ENCODE results near the gene LCE6A. TPM values are rescaled to one million over a fixed set of nuclear protein-coding genes. Genes with fewer than 3 reads are reported as not detected.

LCE6A gene
- total RNA-seq, 1 experiment from 2014 or later: not detected

- Histone ChIP-seq H3K27me3 (ENCODE audit: low read length) (no peaks in the 10 kb centered on the region), H3K9me2 (replicated peaks; ENCODE audit: insufficient read depth, low read length) (no peaks in the 10 kb centered on the region), H3K36me3 (ENCODE audit: insufficient read depth, low read length) (no peaks in the 10 kb centered on the region), H3K27ac (ENCODE audit: low read length) (no peak overlapping the region), H3K9ac (ENCODE audit: low read length) (no peak overlapping the region), H3K9me3 (ENCODE audit: low read length) (no peaks in the 10 kb centered on the region), H3K79me2 (ENCODE audit: low read length) (no peaks in the 10 kb centered on the region), H4K20me1 (ENCODE audit: insufficient read depth, low read depth, low read length) (no peaks in the 10 kb centered on the region), H3K4me1 (ENCODE audit: low read length) (peaks cover 5% of the 10 kb centered on the region; the same call in 1 of the 2 replicates), H3K4me3 (ENCODE audit: low read length) (no peak overlapping the region), H3K4me2 (ENCODE audit: low read depth, low read length, poor library complexity, severe bottlenecking) (no peak overlapping the region), H2AFZ (ENCODE audit: low read length) (no peak overlapping the region)
- no peak for DNase-seq
Measured at GRCh38 chr1:152879559-152880198, 37.0 kb downstream of the LCE6A start.

GRCh38 chr1:152880316-152880715, 37.7 kb downstream of the LCE6A start:
- Histone ChIP-seq H3K4me3 (ENCODE audit: low read length) (no peak overlapping the region), H3K4me1 (ENCODE audit: low read length) (peaks cover 5% of the 10 kb centered on the region; the same call in 1 of the 2 replicates), H3K27ac (ENCODE audit: low read length) (no peak overlapping the region), H3K9me2 (replicated peaks; ENCODE audit: insufficient read depth, low read length) (no peaks in the 10 kb centered on the region), H3K79me2 (ENCODE audit: low read length) (no peaks in the 10 kb centered on the region), H3K9ac (ENCODE audit: low read length) (no peak overlapping the region), H2AFZ (ENCODE audit: low read length) (no peak overlapping the region), H4K20me1 (ENCODE audit: insufficient read depth, low read depth, low read length) (no peaks in the 10 kb centered on the region), H3K36me3 (ENCODE audit: insufficient read depth, low read length) (no peaks in the 10 kb centered on the region), H3K4me2 (ENCODE audit: low read depth, low read length, poor library complexity, severe bottlenecking) (no peak overlapping the region), H3K9me3 (ENCODE audit: low read length) (no peaks in the 10 kb centered on the region), H3K27me3 (ENCODE audit: low read length) (no peaks in the 10 kb centered on the region)
- no peak for DNase-seq

DNA sequence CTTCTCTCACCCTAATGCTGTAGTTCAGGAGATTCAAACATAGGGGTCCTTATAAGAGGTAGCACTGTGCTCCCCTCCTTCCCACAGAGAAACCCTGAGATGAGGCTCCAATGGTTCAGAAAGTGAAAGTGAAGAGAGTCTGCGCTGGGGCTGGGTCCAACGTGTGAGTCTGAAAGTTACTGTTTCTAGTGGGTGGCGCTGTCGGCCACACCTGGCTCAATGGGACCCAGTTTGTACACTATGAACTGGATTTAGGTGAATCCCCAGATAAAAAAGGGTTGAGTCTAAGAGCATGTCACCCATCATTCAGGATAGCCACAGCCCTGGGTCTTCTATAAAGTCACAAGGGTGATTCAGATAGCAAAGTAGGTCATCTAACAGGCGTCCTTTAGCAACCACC, 38.3 kb downstream of the LCE6A start:
- Histone ChIP-seq H3K27ac (ENCODE audit: low read length) (no peak overlapping the region), H3K4me2 (ENCODE audit: low read depth, low read length, poor library complexity, severe bottlenecking) (no peak overlapping the region), H3K36me3 (ENCODE audit: insufficient read depth, low read length) (no peaks in the 10 kb centered on the region), H4K20me1 (ENCODE audit: insufficient read depth, low read depth, low read length) (no peaks in the 10 kb centered on the region), H3K79me2 (ENCODE audit: low read length) (no peaks in the 10 kb centered on the region), H2AFZ (ENCODE audit: low read length) (no peak overlapping the region), H3K9me3 (ENCODE audit: low read length) (no peaks in the 10 kb centered on the region), H3K4me3 (ENCODE audit: low read length) (no peak overlapping the region), H3K9me2 (replicated peaks; ENCODE audit: insufficient read depth, low read length) (no peaks in the 10 kb centered on the region), H3K9ac (ENCODE audit: low read length) (no peak overlapping the region), H3K27me3 (ENCODE audit: low read length) (no peaks in the 10 kb centered on the region), H3K4me1 (ENCODE audit: low read length) (peaks cover 5% of the 10 kb centered on the region; the same call in 1 of the 2 replicates)
- DNase-seq: no peak

DNA sequence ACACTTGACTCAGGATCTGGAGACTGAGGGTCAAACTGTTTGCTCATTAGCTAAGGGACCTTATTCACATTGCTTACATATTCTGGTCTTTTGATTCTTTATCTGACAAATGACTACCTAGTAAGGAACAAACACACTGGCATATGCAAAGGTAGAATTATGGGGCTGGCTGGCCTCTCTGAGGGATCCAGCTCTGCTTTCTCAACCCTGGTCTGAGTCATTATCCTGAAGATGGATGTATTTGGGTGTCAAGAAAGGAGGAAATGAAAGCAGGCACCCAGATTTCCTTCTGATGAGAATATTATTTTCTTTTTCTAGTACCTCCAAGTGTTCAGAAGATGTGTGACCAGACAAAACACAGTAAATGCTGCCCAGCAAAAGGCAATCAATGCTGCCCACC, 41.4 kb downstream of the LCE6A start:
- DNase-seq: no peak
- Histone ChIP-seq H3K79me2 (ENCODE audit: low read length) (no peaks in the 10 kb centered on the region), H3K27me3 (ENCODE audit: low read length) (no peaks in the 10 kb centered on the region), H3K9me3 (ENCODE audit: low read length) (no peaks in the 10 kb centered on the region), H3K4me2 (ENCODE audit: low read depth, low read length, poor library complexity, severe bottlenecking) (no peak overlapping the region), H3K9me2 (replicated peaks; ENCODE audit: insufficient read depth, low read length) (no peaks in the 10 kb centered on the region), H3K36me3 (ENCODE audit: insufficient read depth, low read length) (no peaks in the 10 kb centered on the region), H3K9ac (ENCODE audit: low read length) (no peak overlapping the region), H2AFZ (ENCODE audit: low read length) (no peak overlapping the region), H3K27ac (ENCODE audit: low read length) (no peak overlapping the region), H3K4me1 (ENCODE audit: low read length) (peaks cover 5% of the 10 kb centered on the region; the same call in 1 of the 2 replicates), H4K20me1 (ENCODE audit: insufficient read depth, low read depth, low read length) (no peaks in the 10 kb centered on the region), H3K4me3 (ENCODE audit: low read length) (no peak overlapping the region)

DNA sequence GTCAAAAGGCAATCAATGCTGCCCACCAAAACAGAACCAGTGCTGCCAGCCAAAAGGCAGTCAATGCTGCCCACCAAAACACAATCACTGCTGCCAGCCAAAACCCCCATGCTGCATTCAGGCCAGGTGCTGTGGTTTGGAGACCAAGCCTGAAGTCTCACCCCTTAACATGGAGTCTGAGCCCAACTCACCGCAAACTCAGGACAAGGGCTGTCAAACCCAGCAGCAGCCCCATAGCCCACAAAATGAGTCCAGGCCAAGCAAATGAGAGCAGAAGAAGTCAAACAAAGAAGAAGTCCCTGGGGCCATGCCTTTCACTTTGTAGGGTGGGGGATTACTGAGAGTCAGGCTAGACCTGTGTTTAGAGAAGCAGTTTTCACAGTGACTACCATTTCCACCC, 41.9 kb downstream of the LCE6A start:
- no peak overlapping the region for H3K9ac ChIP-seq (ENCODE audit: low read length)
- peaks cover 5% of the 10 kb centered on the region; the same call in 1 of the 2 replicates for H3K4me1 ChIP-seq (ENCODE audit: low read length)
- H3K4me3 ChIP-seq (ENCODE audit: low read length): no peak overlapping the region
- H3K36me3 ChIP-seq (ENCODE audit: insufficient read depth, low read length): no peaks in the 10 kb centered on the region
- no peaks in the 10 kb centered on the region for H3K9me3 ChIP-seq (ENCODE audit: low read length)
- no peaks in the 10 kb centered on the region for H3K79me2 ChIP-seq (ENCODE audit: low read length)
- H3K27me3 ChIP-seq (ENCODE audit: low read length): no peaks in the 10 kb centered on the region
- no peak overlapping the region for H2AFZ ChIP-seq (ENCODE audit: low read length)
- no peaks in the 10 kb centered on the region for H4K20me1 ChIP-seq (ENCODE audit: insufficient read depth, low read depth, low read length)
- DNase-seq: no peak
- H3K4me2 ChIP-seq (ENCODE audit: low read depth, low read length, poor library complexity, severe bottlenecking): no peak overlapping the region
- no peaks in the 10 kb centered on the region for H3K9me2 ChIP-seq (replicated peaks; ENCODE audit: insufficient read depth, low read length)
- no peak overlapping the region for H3K27ac ChIP-seq (ENCODE audit: low read length)

GRCh38 chr1:152884966-152885624, 42.4 kb downstream of the LCE6A start:
- Histone ChIP-seq H3K4me3 (ENCODE audit: low read length) (no peak overlapping the region), H3K9me2 (replicated peaks; ENCODE audit: insufficient read depth, low read length) (no peaks in the 10 kb centered on the region), H4K20me1 (ENCODE audit: insufficient read depth, low read depth, low read length) (no peaks in the 10 kb centered on the region), H3K4me2 (ENCODE audit: low read depth, low read length, poor library complexity, severe bottlenecking) (no peak overlapping the region), H3K27ac (ENCODE audit: low read length) (no peak overlapping the region), H3K4me1 (ENCODE audit: low read length) (peaks cover 5% of the 10 kb centered on the region; the same call in 1 of the 2 replicates), H3K36me3 (ENCODE audit: insufficient read depth, low read length) (no peaks in the 10 kb centered on the region), H3K27me3 (ENCODE audit: low read length) (no peaks in the 10 kb centered on the region), H2AFZ (ENCODE audit: low read length) (no peak overlapping the region), H3K9me3 (ENCODE audit: low read length) (no peaks in the 10 kb centered on the region), H3K9ac (ENCODE audit: low read length) (no peak overlapping the region), H3K79me2 (ENCODE audit: low read length) (no peaks in the 10 kb centered on the region)
- DNase-seq: no peak

DNA sequence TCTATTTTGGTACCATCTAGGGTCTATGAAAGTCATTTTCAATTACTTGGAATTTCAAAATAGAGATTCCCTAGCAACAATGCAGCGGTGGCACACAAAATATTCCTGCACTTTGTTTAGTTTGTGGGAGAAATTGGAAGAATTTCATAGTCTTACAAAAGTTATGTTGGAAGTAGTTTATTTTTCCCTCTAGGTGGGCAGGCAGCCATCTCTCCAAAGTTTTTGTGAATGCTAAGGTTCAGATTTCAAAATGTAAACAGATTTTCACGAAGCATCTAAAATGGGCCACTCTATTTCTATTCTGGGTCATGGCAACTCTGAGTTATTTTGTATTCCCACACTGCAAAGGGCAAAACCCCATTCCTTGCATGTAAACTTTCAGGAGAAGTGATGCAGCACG, 43.4 kb downstream of the LCE6A start:
- Histone ChIP-seq H3K27me3 (ENCODE audit: low read length) (no peaks in the 10 kb centered on the region), H3K79me2 (ENCODE audit: low read length) (no peaks in the 10 kb centered on the region)

GRCh38 chr1:152886758-152887409, 44.2 kb downstream of the LCE6A start:
- Histone ChIP-seq H3K4me3 (ENCODE audit: low read length) (no peak overlapping the region), H3K36me3 (ENCODE audit: insufficient read depth, low read length) (no peaks in the 10 kb centered on the region), H3K9ac (ENCODE audit: low read length) (no peak overlapping the region), H3K9me2 (replicated peaks; ENCODE audit: insufficient read depth, low read length) (no peaks in the 10 kb centered on the region), H4K20me1 (ENCODE audit: insufficient read depth, low read depth, low read length) (no peaks in the 10 kb centered on the region), H3K4me1 (ENCODE audit: low read length) (peaks cover 5% of the 10 kb centered on the region; the same call in 1 of the 2 replicates), H3K9me3 (ENCODE audit: low read length) (no peaks in the 10 kb centered on the region), H3K4me2 (ENCODE audit: low read depth, low read length, poor library complexity, severe bottlenecking) (no peak overlapping the region), H3K27me3 (ENCODE audit: low read length) (no peaks in the 10 kb centered on the region), H3K27ac (ENCODE audit: low read length) (no peak overlapping the region), H3K79me2 (ENCODE audit: low read length) (no peaks in the 10 kb centered on the region), H2AFZ (ENCODE audit: low read length) (no peak overlapping the region)
- no peak for DNase-seq

More for the DNA sequence above, 43.4 kb downstream of the LCE6A start:
- H3K4me2 ChIP-seq (ENCODE audit: low read depth, low read length, poor library complexity, severe bottlenecking): no peak overlapping the region
- H4K20me1 ChIP-seq (ENCODE audit: insufficient read depth, low read depth, low read length): no peaks in the 10 kb centered on the region
- DNase-seq: no peak
- H3K4me1 ChIP-seq (ENCODE audit: low read length): peaks cover 5% of the 10 kb centered on the region; the same call in 1 of the 2 replicates
- H3K9me3 ChIP-seq (ENCODE audit: low read length): no peaks in the 10 kb centered on the region
- H3K27ac ChIP-seq (ENCODE audit: low read length): no peak overlapping the region
- no peak overlapping the region for H2AFZ ChIP-seq (ENCODE audit: low read length)
- H3K9ac ChIP-seq (ENCODE audit: low read length): no peak overlapping the region
- no peaks in the 10 kb centered on the region for H3K36me3 ChIP-seq (ENCODE audit: insufficient read depth, low read length)
- H3K9me2 ChIP-seq (replicated peaks; ENCODE audit: insufficient read depth, low read length): no peaks in the 10 kb centered on the region
- H3K4me3 ChIP-seq (ENCODE audit: low read length): no peak overlapping the region

All from Karpas-422 (cell line).